Measurements from ENCODE around the gene PARD3. TPM values are rescaled to one million over a fixed set of nuclear protein-coding genes. Genes with fewer than 3 reads are reported as not detected.

The PARD3 gene
- total RNA-seq, 1 donor from 2014 or later: 58.7 TPM

DNA sequence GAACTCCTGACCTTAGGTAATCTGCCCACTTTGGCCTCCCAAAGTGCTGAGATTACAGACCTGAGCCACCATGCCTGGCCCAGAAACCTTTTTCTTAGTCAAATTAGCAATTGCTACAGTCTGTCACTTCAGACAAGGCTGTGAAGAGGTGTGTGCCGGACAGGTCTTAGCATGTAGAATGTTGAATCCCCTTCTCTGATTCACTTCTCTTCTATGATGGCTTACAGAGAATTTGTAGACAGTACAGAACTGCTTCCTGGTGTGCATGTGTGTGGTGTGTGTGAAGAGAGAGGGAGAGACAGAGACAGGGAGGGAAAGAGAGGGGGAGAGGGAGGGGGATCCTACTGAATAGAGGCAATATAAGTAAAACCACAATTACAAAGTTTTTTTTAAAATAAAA lies 150.4 kb downstream of the PARD3 start:
- no peaks in the 10 kb centered on the region for H3K36me3 ChIP-seq
- H3K79me2 ChIP-seq (ENCODE audit: low read depth): peaks cover 57% of the 10 kb centered on the region
- no peak overlapping the region for H3K9ac ChIP-seq
- no peak overlapping the region for H3K27ac ChIP-seq
- H3K4me1 ChIP-seq: no peaks in the 10 kb centered on the region
- H3K4me2 ChIP-seq: no peak overlapping the region
- no peaks in the 10 kb centered on the region for H3K9me3 ChIP-seq (ENCODE audit: low read depth)
- no peak overlapping the region for H3K4me3 ChIP-seq
- peaks cover 5% of the 10 kb centered on the region for H3F3A ChIP-seq (ENCODE audit: low read depth)
- no peaks in the 10 kb centered on the region for H3K27me3 ChIP-seq
- DNase-seq (ENCODE audit: low spot score): no peak
- TF ChIP-seq CTCF (IDR thresholded peaks at IDR 0.05) (no peak), EZH2 (IDR thresholded peaks at IDR 0.05) (no peak), EZH2phosphoT487 (IDR thresholded peaks at IDR 0.05) (no peak)
- no peak overlapping the region for H3K4me3 Mint-ChIP-seq
- H3K36me3 Mint-ChIP-seq: peaks cover 2% of the 10 kb centered on the region
- peak overlapping the region; percentile 35 for H3K27ac Mint-ChIP-seq
- H3K4me1 Mint-ChIP-seq: peaks cover 45% of the 10 kb centered on the region
- H2AFZ ChIP-seq (replicated peaks): no peak overlapping the region
- peaks cover 29% of the 10 kb centered on the region for H4K20me1 ChIP-seq (ENCODE audit: low read depth)
- H3K9me3 Mint-ChIP-seq: no peaks in the 10 kb centered on the region
- H3K27me3 Mint-ChIP-seq (ENCODE audit: insufficient read depth, low read depth): peaks cover 2% of the 10 kb centered on the region

GRCh38 chr10:34661580-34661979 lies 153.5 kb downstream of the PARD3 start:
- H3K27me3 Mint-ChIP-seq (ENCODE audit: insufficient read depth, low read depth): no peaks in the 10 kb centered on the region
- no peaks in the 10 kb centered on the region for H3K9me3 Mint-ChIP-seq
- peaks cover 2% of the 10 kb centered on the region for H3K36me3 Mint-ChIP-seq
- no peak overlapping the region for H3K4me3 ChIP-seq
- H3K9me3 ChIP-seq (ENCODE audit: low read depth): no peaks in the 10 kb centered on the region
- peaks cover 19% of the 10 kb centered on the region for H4K20me1 ChIP-seq (ENCODE audit: low read depth)
- no peak overlapping the region for H3K9ac ChIP-seq
- no peak overlapping the region for H3K27ac Mint-ChIP-seq
- no peaks in the 10 kb centered on the region for H3K4me1 ChIP-seq
- TF ChIP-seq CTCF (IDR thresholded peaks at IDR 0.05): no peak
- no peak for TF ChIP-seq EZH2phosphoT487 (IDR thresholded peaks at IDR 0.05)
- no peak for TF ChIP-seq EZH2 (IDR thresholded peaks at IDR 0.05)
- no peaks in the 10 kb centered on the region for H3K36me3 ChIP-seq
- no peak for DNase-seq (ENCODE audit: low spot score)
- no peak overlapping the region for H2AFZ ChIP-seq (replicated peaks)
- no peak overlapping the region for H3K4me2 ChIP-seq
- no peak overlapping the region for H3K27ac ChIP-seq
- H3K4me1 Mint-ChIP-seq: peaks cover 45% of the 10 kb centered on the region
- no peaks in the 10 kb centered on the region for H3K27me3 ChIP-seq
- peaks cover 56% of the 10 kb centered on the region for H3K79me2 ChIP-seq (ENCODE audit: low read depth)
- no peak overlapping the region for H3K4me3 Mint-ChIP-seq
- H3F3A ChIP-seq (ENCODE audit: low read depth): peaks cover 6% of the 10 kb centered on the region

DNA sequence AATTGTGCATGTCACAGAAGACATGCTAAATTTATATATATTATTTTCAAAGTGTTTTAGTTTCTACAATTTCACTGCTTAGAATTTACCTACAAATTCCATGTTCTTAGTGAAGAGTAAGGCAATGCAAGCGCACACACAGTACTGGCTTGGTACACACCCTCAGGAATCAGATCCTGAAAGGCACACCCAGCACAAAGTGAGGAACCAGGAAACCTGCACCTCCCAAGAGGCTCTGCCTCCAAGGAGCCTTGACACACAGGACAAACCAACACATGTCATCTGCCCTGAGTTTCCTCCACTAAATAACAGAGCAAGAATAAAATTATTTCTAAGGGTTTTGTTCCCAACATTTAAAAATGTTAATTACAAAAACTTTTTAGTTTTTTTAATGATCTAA lies 156.2 kb downstream of the PARD3 start:
- Mint-ChIP-seq H3K36me3 (peaks cover 2% of the 10 kb centered on the region), H3K27me3 (ENCODE audit: insufficient read depth, low read depth) (no peaks in the 10 kb centered on the region), H3K4me3 (no peak overlapping the region), H3K27ac (no peak overlapping the region), H3K4me1 (peaks cover 43% of the 10 kb centered on the region), H3K9me3 (no peaks in the 10 kb centered on the region)
- Histone ChIP-seq H2AFZ (replicated peaks) (no peak overlapping the region), H3K79me2 (ENCODE audit: low read depth) (peaks cover 74% of the 10 kb centered on the region), H3K27ac (no peak overlapping the region), H3K36me3 (no peaks in the 10 kb centered on the region), H3F3A (ENCODE audit: low read depth) (peaks cover 7% of the 10 kb centered on the region), H3K27me3 (no peaks in the 10 kb centered on the region), H4K20me1 (ENCODE audit: low read depth) (peaks cover 15% of the 10 kb centered on the region), H3K4me2 (no peak overlapping the region), H3K9me3 (ENCODE audit: low read depth) (no peaks in the 10 kb centered on the region), H3K4me3 (no peak overlapping the region), H3K9ac (no peak overlapping the region), H3K4me1 (peaks cover 2% of the 10 kb centered on the region)
- DNase-seq (ENCODE audit: low spot score): no peak
- TF ChIP-seq EZH2phosphoT487 (IDR thresholded peaks at IDR 0.05): no peak
- TF ChIP-seq CTCF (IDR thresholded peaks at IDR 0.05): no peak
- TF ChIP-seq EZH2 (IDR thresholded peaks at IDR 0.05): no peak

Data from neural progenitor cell (in vitro differentiated cells).